ENCODE data around the gene OXA1L. TPM values are rescaled to one million over a fixed set of nuclear protein-coding genes. Genes with fewer than 3 reads are reported as not detected.
"Not testable (repeated sequence)": the region's sequence is repeated elsewhere in the genome, so short reads cannot be mapped to it uniquely, and the experiment has no call there.

The OXA1L gene
- polyA plus RNA-seq (2011; rRNA removed) (181 and 198 TPM in 2 replicates), polyA minus RNA-seq (2011; rRNA and poly(A)+ RNA removed) (119 and 133 TPM in 2 replicates)

GRCh38 chr14:22766457-22767322 lies at the start of gene OXA1L:
TSS of gene OXA1L (plus strand) at chr14:22766688. CDS start at chr14:22766702, 14 bp downstream.
- peak; percentile 95 for DNase-seq (ENCODE audit: low read depth, low spot score)
- ChIA-PET CTCF (interaction anchor here (0.5 to 3.5 kb wide), 11 partner anchors 12 to 302 kb away, joined by 3 to 34 read pairs (median 7); partner anchors contain the start of gene DAD1), POLR2A (interaction anchor here (0.5 to 1.5 kb wide), 10 partner anchors 39 to 204 kb away, joined by 3 to 7 read pairs (median 4); partner anchors contain the start of gene DAD1)
- Histone ChIP-seq H3K9me3 (ENCODE audit: control insufficient read depth, insufficient read depth, low read length) (peaks cover 9% of the 10 kb centered on the region), H3K27ac (ENCODE audit: low read depth, low read length) (peak within 1 kb of the TSS; percentile 78), H3K27me3 (ENCODE audit: control insufficient read depth, insufficient read depth, low read length) (no peaks in the 10 kb centered on the region), H3K4me3 (ENCODE audit: low read depth, low read length) (peak within 1 kb of the TSS; percentile 100)
- TF ChIP-seq CTCF (IDR thresholded peaks at IDR 0.05; ENCODE audit: low read depth, low read length) = no peak

- ChIA-PET CTCF (interaction anchor here (0.6 kb wide), 1 partner anchor 17 kb away, joined by 3 read pairs; no protein-coding TSS in a partner anchor), POLR2A (no interaction called here)
- peaks cover 5% of the 10 kb centered on the region for H3K27me3 ChIP-seq (ENCODE audit: control insufficient read depth, insufficient read depth, low read length)
- DNase-seq (ENCODE audit: low read depth, low spot score) = no peak
- H3K4me3 ChIP-seq (ENCODE audit: low read depth, low read length) = no peak overlapping the region
- TF ChIP-seq CTCF (IDR thresholded peaks at IDR 0.05; ENCODE audit: low read depth, low read length) = no peak
- H3K27ac ChIP-seq (ENCODE audit: low read depth, low read length) = no peak overlapping the region
- no peaks in the 10 kb centered on the region for H3K9me3 ChIP-seq (ENCODE audit: control insufficient read depth, insufficient read depth, low read length)
Observed at GRCh38 chr14:22718091-22718490, 48.4 kb upstream of the OXA1L start.

- no peak for DNase-seq (ENCODE audit: low read depth, low spot score)
- ChIA-PET POLR2A (no interaction called here), CTCF (interaction anchor here (0.6 kb wide), 1 partner anchor 101 kb away, joined by 3 read pairs; no protein-coding TSS in a partner anchor)
- no peak overlapping the region for H3K4me3 ChIP-seq (ENCODE audit: low read depth, low read length)
- no peaks in the 10 kb centered on the region for H3K9me3 ChIP-seq (ENCODE audit: control insufficient read depth, insufficient read depth, low read length)
- TF ChIP-seq CTCF (IDR thresholded peaks at IDR 0.05; ENCODE audit: low read depth, low read length) = no peak
- peaks cover 13% of the 10 kb centered on the region for H3K27me3 ChIP-seq (ENCODE audit: control insufficient read depth, insufficient read depth, low read length)
- H3K27ac ChIP-seq (ENCODE audit: low read depth, low read length) = no peak overlapping the region
Observed at GRCh38 chr14:22721213-22721612, 45.3 kb upstream of the OXA1L start.

GRCh38 chr14:22723815-22724214 lies 42.7 kb upstream of the OXA1L start:
- H3K27ac ChIP-seq (ENCODE audit: low read depth, low read length) = no peak overlapping the region
- CTCF ChIA-PET = interaction anchor here (1.0 to 1.3 kb wide), 2 partner anchors 64 to 154 kb away, joined by 3 to 5 read pairs; no protein-coding TSS in a partner anchor
- peaks cover 15% of the 10 kb centered on the region for H3K27me3 ChIP-seq (ENCODE audit: control insufficient read depth, insufficient read depth, low read length)
- POLR2A ChIA-PET = no interaction called here
- TF ChIP-seq CTCF (IDR thresholded peaks at IDR 0.05; ENCODE audit: low read depth, low read length) = no peak
- no peak overlapping the region for H3K4me3 ChIP-seq (ENCODE audit: low read depth, low read length)
- DNase-seq (ENCODE audit: low read depth, low spot score) = no peak
- H3K9me3 ChIP-seq (ENCODE audit: control insufficient read depth, insufficient read depth, low read length) = no peaks in the 10 kb centered on the region

GRCh38 chr14:22724847-22725246 lies 41.6 kb upstream of the OXA1L start:
- H3K27ac ChIP-seq (ENCODE audit: low read depth, low read length); H3K9me3 ChIP-seq (ENCODE audit: control insufficient read depth, insufficient read depth, low read length); H3K4me3 ChIP-seq (ENCODE audit: low read depth, low read length); DNase-seq (ENCODE audit: low read depth, low spot score); POLR2A ChIA-PET; CTCF ChIA-PET: not testable (repeated sequence)
- peaks cover 12% of the 10 kb centered on the region for H3K27me3 ChIP-seq (ENCODE audit: control insufficient read depth, insufficient read depth, low read length)

GRCh38 chr14:22725374-22725773 lies 41.1 kb upstream of the OXA1L start:
- CTCF ChIA-PET = interaction anchor here (1.4 kb wide), 1 partner anchor 169 kb away, joined by 4 read pairs; no protein-coding TSS in a partner anchor
- H3K4me3 ChIP-seq (ENCODE audit: low read depth, low read length); H3K9me3 ChIP-seq (ENCODE audit: control insufficient read depth, insufficient read depth, low read length); POLR2A ChIA-PET; H3K27ac ChIP-seq (ENCODE audit: low read depth, low read length); DNase-seq (ENCODE audit: low read depth, low spot score): not testable (repeated sequence)
- H3K27me3 ChIP-seq (ENCODE audit: control insufficient read depth, insufficient read depth, low read length) = peaks cover 12% of the 10 kb centered on the region

Data from AG04450 (cell line).